GM23338 (cell line): ENCODE results near the gene RAB3B.

Experiments
- EZH2 ChIP-seq: fragments of 200-600 bp; sonication (generic); IDR thresholded peaks from one replicate; pipeline ENCODE4 v1.8.0; 2017; ENCODE audit warnings: antibody characterized with exemption, mild to moderate bottlenecking, low read depth; ENCODE audit not compliant: unreplicated experiment
- POLR2AphosphoS5 ChIP-seq: IDR thresholded peaks from 2 replicates; pipeline ENCODE4 v1.6.1; 2016; ENCODE audit warnings: antibody characterized with exemption, low read depth
- TF ChIP-seq, protein P1 (sequence below), 2 experiments: fragments of 200-600 bp in 1 of 2; sonication (generic) in 1 of 2; conservative IDR thresholded peaks; 2 replicates each; pipeline versions ENCODE4 v1.5.1 to v1.6.1; 2016 to 2017; ENCODE audit warnings: antibody characterized with exemption in 2 of 2, low read depth in 2 of 2, mild to moderate bottlenecking in 2 of 2, moderate library complexity in 1 of 2

DNA sequence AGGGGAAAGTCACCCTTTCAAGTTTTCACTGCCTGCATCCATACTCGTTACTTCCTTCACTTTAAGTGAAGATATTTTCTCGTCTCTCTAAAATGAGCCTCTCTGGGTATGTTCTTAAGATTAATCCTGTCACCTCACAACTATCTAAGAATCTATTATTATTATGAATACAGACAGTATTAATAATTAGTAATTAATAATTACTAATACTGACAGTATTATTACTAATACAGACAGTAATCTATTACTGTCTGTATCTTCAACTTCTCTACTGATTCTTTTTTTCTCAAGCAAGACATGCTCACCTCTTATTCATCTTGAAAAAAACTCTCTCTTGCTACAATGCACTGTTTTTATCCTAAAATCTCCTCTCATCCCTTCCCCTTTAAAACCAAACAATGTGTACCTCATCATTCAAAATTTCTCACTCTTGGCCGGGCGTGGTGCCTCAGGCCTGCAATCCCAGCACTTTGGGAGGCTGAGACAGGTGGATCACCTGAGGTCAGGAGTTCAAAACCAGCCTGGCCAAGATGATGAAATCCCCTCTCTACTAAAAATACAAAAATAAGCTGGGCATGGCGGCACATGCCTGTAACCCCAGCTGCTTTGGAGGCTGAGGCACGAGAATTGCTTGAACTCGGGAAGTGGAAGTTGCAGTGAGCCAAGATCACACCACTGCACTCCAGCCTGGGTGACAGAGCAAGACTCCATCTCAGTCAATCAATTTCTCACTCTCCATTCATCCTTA lies 119.7 kb downstream of the RAB3B start:
- no peak for TF ChIP-seq EZH2
- TF ChIP-seq, protein P1, sequence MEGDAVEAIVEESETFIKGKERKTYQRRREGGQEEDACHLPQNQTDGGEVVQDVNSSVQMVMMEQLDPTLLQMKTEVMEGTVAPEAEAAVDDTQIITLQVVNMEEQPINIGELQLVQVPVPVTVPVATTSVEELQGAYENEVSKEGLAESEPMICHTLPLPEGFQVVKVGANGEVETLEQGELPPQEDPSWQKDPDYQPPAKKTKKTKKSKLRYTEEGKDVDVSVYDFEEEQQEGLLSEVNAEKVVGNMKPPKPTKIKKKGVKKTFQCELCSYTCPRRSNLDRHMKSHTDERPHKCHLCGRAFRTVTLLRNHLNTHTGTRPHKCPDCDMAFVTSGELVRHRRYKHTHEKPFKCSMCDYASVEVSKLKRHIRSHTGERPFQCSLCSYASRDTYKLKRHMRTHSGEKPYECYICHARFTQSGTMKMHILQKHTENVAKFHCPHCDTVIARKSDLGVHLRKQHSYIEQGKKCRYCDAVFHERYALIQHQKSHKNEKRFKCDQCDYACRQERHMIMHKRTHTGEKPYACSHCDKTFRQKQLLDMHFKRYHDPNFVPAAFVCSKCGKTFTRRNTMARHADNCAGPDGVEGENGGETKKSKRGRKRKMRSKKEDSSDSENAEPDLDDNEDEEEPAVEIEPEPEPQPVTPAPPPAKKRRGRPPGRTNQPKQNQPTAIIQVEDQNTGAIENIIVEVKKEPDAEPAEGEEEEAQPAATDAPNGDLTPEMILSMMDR (conservative IDR thresholded peaks at IDR 0.05; ENCODE audit: low read depth in 2 of 2), result no peak
- TF ChIP-seq POLR2AphosphoS5, result no peak
